Sciatic nerve (tissue), 2 donors: ENCODE measurements around the gene CD247. TPM values are rescaled to one million over a fixed set of nuclear protein-coding genes. Genes with fewer than 3 reads are reported as not detected.

ENCODE experiments used
- ATAC-seq: fragments of 200-7000 bp; cut with Tn5 transposase; one replicate; pipeline ENCODE4 v1.9.1; 2020; ENCODE audit warnings: mild to moderate bottlenecking, moderate library complexity
- DNase-seq: peaks from one replicate; pipeline ENCODE4 v3.0.0-alpha.2; 2020; ENCODE audit warnings: low spot score
- intact Hi-C: fragments of 100-400 bp; cut with DNase I; formaldehyde crosslinking; loops from one replicate; pipeline ENCODE4 v1.14.2; 2022
- total RNA-seq: library from RNA; stranded (reverse); fragmentation: NEBNext Ultra II Directional; extraction: Animal tissue kit (Norgen Biotek cat#: 25700); gene quantifications from one replicate; pipeline ENCODE4 v1.2.1, GENCODE V29; 2021
- donor health status: DM: no; HTN: no; CAD: no.
- donor health status: DM: no; HTN: no; CAD: no.

Gene CD247
- total RNA-seq, 1 donor from 2014 or later, result 5.2 TPM

DNA sequence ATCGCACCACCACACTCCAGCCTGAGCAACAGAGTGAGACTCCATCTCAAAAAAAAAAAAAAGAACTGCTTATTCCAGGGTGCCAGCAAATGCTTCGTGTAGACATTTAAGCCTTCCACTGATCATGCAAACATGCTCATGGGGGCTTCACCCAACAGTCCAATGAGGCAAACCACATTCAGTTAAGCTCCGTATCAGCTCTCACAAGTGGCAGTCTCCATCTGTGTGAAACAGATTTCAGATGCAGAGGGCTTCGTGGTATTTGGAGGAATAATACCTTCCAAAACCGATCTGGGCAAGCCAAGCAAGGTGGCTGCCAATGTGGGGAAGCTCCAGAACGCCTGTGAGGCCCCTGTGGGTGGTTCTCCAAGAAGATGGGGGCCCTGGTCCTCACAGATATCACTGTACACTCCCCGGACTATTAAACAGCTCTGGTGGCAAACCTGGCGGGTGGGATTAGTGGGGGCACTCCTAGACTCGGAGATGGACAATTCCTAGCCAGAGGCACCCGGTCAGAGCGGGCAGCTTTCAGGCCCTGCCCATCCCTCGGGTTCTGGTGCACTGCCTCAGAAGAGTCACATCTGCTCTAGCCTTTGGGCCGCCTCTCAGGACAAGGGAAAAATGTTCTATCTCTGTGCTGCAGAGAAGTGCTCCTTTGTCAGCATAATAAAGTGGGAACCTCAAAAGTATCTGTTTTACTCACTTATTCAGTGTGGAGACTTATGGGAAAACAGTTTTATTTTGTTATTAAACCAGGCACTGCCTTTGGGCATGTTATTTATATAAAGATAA is 25.1 kb upstream of the CD247 start:
- DNase-seq (no peak), ATAC-seq (no peak)
- intact Hi-C loops, result no loop called here

GRCh38 chr1:167542109-167543032 is 24.0 kb upstream of the CD247 start:
- intact Hi-C loops, result no loop called here
- ATAC-seq, result no peak
- no peak for DNase-seq

DNA sequence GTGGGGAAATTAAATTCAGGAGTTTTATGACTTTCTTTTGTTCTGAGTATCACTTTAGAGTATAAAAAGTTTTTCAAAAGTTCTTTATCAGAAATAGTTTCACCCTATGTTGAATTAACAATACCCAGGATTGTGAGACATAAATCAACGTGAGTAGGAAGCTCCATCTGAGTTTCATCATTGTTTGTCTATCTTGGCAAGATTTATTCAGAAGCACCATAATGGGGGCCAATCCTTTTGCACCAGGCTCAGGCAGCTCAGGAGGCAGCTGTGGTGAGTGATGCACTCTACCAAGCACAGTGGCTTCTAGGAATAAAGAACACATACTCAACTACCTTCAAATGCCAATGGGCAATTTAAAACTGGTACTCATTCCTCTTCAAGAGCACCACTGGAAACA is 23.3 kb upstream of the CD247 start:
- peak; percentile 70 for ATAC-seq

DNA sequence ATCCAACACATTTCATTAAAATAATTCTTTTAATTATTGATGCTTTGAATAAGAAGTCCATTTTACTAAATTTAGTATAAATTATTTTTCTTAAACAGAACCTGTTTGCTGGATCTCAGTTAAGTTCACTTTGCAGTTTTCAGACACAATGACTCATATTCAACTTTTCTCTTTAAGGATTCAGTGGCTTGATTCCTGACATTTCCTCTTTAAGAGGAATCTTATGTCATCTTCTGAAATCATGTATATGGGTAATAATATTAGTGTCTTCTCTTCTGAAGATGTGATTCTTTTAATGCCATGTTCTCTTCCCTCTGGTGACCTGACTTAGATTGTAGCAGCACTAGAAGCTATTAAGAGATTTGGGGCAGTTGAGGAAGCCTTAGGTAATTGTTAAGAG is 22.7 kb upstream of the CD247 start:
- no peak for DNase-seq
- intact Hi-C loops, result no loop called here
- no peak for ATAC-seq

More for the DNA sequence above, 23.3 kb upstream of the CD247 start:
- intact Hi-C loops, result no loop called here
- no peak for DNase-seq

- ATAC-seq, result no peak
- intact Hi-C loops, result loop anchor here (10.0 kb wide), 1 partner anchor 474 kb away; no protein-coding TSS in a partner anchor
Observed at GRCh38 chr1:167538657-167539056, 20.3 kb upstream of the CD247 start.

GRCh38 chr1:167533851-167534300 is 15.5 kb upstream of the CD247 start:
- ATAC-seq (peak; percentile 88), DNase-seq (peak; percentile 78)
- intact Hi-C loops, result loop anchor here (10.0 kb wide), 1 partner anchor 469 kb away; no protein-coding TSS in a partner anchor

More at GRCh38 chr1:167538657-167539056, 20.3 kb upstream of the CD247 start:
- DNase-seq, result no peak

- intact Hi-C loops, result loop anchor here (10.0 kb wide), 1 partner anchor 468 kb away; no protein-coding TSS in a partner anchor
- peak; percentile 79 for ATAC-seq
- no peak for DNase-seq
Observed at GRCh38 chr1:167532964-167533824, 14.9 kb upstream of the CD247 start.

GRCh38 chr1:167532375-167532774 is 14.0 kb upstream of the CD247 start:
- intact Hi-C loops, result loop anchor here (10.0 kb wide), 1 partner anchor 468 kb away; no protein-coding TSS in a partner anchor
- no peak for ATAC-seq
- no peak for DNase-seq

DNA sequence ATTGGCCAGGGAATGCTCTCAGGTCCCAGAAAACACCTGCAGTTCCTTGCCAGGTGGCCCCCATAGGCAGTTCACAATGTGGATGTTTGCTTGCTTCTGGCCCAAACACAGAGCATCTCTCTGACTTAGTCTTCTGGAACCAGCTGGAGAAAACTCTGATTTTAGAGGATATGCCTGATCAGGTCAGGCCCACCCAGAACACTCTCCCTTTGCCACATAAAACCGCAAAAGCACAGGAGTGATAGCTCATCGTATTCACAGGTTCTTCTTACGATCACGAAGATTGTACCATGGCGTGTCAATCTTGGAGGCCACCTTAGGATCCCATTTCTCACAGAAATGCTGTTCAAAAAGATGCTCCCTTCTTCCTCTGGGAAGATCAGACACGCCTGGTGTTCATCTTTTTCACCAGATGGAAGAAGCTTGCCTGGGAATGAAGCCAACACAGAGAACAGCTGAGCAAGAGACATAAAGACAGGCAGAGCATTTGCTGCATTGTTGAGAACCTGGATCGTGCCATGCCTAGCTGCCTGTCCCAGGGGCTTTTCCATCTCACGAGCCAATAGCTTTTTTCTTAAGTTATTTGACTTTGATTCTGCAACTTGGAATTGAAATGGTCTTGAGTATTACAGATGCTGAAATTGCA is 11.6 kb upstream of the CD247 start:
- no peak for ATAC-seq
- no peak for DNase-seq
- intact Hi-C loops, result loop anchor here (10.0 kb wide), 1 partner anchor 465 kb away; no protein-coding TSS in a partner anchor

DNA sequence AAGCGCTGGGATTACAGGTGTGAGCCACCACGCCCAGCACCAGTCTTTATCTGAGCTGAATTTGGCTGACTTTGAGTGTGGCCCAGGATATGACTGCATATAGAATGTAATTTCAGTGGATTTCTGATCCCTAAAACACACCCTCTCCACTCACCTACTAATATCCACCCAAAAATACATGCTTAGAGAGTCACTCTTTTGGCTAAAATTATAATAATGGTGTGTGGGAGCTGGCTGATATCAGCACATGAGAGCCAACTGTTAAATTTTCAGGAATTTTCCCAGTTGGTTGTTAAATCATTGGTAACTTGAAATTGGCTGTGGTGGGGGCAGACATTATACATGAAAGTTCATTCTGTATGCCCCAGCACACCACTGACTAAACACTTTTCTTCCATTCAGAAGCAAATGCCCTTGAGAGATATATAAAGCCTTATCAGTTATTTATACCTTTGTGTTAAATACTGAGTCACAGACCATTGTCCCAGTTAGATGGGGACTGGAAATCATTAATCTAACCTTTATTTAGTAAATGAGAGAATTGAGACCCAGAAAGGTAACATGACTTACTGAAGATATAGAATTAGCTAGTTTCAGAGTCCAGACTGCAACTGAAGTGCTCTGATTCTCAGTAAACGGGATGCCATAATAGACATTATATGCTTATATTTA is 9.9 kb upstream of the CD247 start:
- ATAC-seq (no peak), DNase-seq (no peak)
- intact Hi-C loops, result no loop called here

DNA sequence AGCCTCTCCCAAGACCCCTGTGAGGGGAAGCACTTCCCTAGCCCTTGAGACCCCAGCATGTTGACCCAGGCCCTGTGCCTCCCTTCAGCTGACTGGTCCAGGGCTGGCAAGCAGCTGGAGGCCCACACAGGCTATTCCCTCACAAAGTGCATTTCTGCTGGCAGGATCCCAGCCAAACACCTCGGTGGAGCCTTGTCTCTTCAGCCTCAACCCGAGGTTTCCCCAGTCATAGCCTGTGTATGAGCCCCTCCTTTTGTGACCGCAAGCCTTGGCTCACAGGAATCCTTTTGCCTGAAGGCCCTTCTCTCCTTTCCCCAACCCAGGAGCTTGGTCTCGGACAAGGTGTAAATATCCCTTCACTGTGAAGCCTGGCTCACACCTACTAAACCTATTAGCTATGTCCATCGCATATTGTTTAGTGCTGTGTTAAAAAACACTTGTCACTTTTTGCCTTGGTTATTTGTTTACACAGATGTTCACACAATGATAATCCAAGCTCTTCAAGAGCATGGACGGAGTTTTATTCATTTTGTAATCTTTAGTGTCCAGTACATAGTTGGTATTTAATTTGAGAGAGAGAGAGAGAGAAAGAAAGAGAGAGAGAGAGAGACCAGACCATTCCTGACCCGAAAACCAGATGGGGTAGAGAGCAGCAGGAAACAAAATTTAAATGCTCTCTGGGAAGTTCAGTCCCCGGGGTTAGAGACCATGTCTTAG is 8.5 kb upstream of the CD247 start:
- peak; percentile 74 for DNase-seq
- intact Hi-C loops, result no loop called here
- ATAC-seq, result peak; percentile 82

DNA sequence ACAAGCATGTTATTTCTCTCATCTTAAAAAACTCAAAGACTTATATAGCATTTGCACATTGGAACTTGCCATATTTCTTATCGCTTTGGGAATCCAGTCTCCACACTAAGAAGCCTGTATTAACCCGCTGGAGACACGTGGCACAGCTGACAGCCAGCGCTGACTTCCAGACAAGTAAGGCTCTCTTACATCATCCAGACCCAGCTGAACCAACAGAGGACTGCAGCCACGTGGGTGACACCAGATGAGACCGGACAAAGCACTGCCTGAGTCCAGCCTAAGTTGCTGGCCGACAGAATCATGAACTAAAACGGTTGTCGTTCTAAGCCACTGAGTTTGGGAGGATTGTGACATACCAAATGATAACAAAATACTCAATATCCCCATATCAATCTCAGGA is 6.3 kb upstream of the CD247 start:
- DNase-seq (no peak), ATAC-seq (peak; percentile 86)
- intact Hi-C loops, result no loop called here

GRCh38 chr1:167522246-167522645 is 3.9 kb upstream of the CD247 start:
- ATAC-seq, result no peak

DNA sequence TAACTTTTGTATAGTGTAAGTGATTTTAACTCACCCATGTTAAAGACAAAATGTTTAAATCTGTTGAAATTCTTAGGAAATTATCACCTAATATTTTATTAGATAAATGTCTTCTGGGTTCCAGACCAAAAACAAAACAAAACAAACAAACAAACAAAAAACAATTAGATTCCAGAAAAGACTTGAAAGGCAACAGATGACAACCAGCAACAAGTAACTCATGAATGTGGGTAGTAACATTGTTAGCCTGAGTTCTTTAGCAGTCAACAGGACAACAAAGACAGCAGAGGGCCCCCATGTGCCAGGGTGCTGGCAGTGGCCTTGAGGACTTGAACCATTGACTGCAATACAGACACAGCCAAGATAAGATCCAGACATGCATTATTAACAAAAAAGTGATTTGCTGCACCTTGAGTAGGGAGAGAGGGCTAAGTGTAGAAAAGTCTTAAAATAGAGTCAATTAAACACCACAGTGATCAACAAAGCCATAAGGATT is 2.4 kb upstream of the CD247 start:
- ATAC-seq (no peak), DNase-seq (no peak)
- intact Hi-C loops, result no loop called here

More at GRCh38 chr1:167522246-167522645, 3.9 kb upstream of the CD247 start:
- intact Hi-C loops, result no loop called here
- DNase-seq, result no peak

DNA sequence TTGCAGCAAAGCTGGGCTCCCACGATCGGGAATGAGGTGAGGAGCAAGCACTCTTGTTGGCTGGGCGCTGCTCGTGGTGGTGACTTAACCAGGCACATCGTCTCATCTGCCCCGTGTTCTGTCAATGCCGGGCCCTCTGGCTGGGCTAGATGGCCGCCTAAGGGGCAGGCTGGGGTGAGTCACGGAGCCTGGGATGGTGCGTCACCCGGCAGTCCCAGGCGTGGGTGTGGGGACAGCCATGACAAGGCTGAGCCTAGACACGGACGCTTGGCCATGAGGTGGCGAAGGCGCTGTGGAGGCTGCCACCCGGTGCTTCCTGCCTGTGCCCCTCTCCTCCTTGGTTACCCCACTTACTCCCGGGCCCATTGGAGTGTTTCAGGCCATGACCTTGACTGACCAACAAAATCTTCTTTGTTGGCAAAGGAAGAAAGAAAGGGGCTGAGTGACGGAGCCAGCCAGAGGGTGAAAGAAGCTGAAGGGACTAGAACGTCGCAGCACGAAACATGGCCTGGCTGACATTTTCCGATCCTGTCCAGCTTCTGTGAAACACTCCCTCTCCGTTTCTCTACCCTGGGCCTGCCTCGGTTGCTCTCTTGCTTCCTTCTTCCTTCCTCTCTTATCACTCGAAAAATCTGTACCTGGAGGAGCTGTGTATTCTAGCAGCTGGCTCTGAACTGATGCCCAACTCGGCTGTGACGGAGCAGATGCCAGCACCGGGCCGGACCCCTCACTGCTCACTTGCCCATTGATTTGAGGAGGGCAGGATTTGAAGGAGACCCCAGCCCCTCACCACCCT is 596 bp downstream of the CD247 start:
- intact Hi-C loops, result no loop called here
- ATAC-seq, result peak; percentile 36
- no peak for DNase-seq
